ENCODE measurements around the gene BANP. TPM values are rescaled to one million over a fixed set of nuclear protein-coding genes. Genes with fewer than 3 reads are reported as not detected.

The BANP gene
- total RNA-seq, 1 experiment from 2014 or later, result 34.5 TPM

DNA sequence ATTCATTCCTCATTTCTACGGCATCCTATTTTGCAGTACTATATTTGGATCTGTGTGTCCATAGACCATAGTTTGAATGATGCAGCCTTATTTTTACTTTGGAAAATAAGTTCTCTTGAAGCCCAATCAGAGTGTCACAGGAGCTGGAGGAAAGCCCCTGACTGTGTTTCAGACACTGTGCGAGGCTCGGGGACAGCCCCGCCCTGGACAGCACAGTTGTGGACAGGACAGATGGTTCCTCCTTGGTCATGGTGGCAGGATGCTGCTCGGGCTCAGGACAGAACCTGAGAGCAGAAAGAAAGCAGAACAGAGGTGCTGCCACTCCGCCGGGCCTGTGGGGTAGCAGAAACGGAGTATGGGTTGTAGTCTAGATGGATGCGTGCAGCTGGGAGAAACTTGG lies 22.9 kb downstream of the BANP start:
- no peaks in the 10 kb centered on the region; the same call in 1 of the 2 replicates for H3K27me3 Mint-ChIP-seq (ENCODE audit: low read depth)
- DNase-seq (ENCODE audit: low spot score) (no peak), ATAC-seq (no peak)
- peaks cover 40% of the 10 kb centered on the region for H3K36me3 Mint-ChIP-seq
- TF ChIP-seq JAZF1 (CRISPR knock-in tag; IDR thresholded peaks at IDR 0.05) (no peak), KAT7 (CRISPR knock-in tag; IDR thresholded peaks at IDR 0.05; ENCODE audit: borderline replicate concordance) (no peak), SOX15 (CRISPR knock-in tag; IDR thresholded peaks at IDR 0.05) (no peak), SMAD3 (CRISPR knock-in tag; IDR thresholded peaks at IDR 0.05; ENCODE audit: borderline replicate concordance) (no peak), ZNF263 (CRISPR knock-in tag; IDR thresholded peaks at IDR 0.05; ENCODE audit: low read depth) (no peak), NFE2L1 (CRISPR knock-in tag; IDR thresholded peaks at IDR 0.05) (no peak), NFYB (CRISPR knock-in tag; conservative IDR thresholded peaks at IDR 0.05; ENCODE audit: low read depth) (no peak)
- TF ChIP-seq, protein P1, sequence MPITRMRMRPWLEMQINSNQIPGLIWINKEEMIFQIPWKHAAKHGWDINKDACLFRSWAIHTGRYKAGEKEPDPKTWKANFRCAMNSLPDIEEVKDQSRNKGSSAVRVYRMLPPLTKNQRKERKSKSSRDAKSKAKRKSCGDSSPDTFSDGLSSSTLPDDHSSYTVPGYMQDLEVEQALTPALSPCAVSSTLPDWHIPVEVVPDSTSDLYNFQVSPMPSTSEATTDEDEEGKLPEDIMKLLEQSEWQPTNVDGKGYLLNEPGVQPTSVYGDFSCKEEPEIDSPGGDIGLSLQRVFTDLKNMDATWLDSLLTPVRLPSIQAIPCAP (CRISPR knock-in tag; IDR thresholded peaks at IDR 0.05), result no peak
- TF ChIP-seq, protein P2, sequence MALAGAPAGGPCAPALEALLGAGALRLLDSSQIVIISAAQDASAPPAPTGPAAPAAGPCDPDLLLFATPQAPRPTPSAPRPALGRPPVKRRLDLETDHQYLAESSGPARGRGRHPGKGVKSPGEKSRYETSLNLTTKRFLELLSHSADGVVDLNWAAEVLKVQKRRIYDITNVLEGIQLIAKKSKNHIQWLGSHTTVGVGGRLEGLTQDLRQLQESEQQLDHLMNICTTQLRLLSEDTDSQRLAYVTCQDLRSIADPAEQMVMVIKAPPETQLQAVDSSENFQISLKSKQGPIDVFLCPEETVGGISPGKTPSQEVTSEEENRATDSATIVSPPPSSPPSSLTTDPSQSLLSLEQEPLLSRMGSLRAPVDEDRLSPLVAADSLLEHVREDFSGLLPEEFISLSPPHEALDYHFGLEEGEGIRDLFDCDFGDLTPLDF (CRISPR knock-in tag; IDR thresholded peaks at IDR 0.05), result no peak
- TF ChIP-seq, protein P3, sequence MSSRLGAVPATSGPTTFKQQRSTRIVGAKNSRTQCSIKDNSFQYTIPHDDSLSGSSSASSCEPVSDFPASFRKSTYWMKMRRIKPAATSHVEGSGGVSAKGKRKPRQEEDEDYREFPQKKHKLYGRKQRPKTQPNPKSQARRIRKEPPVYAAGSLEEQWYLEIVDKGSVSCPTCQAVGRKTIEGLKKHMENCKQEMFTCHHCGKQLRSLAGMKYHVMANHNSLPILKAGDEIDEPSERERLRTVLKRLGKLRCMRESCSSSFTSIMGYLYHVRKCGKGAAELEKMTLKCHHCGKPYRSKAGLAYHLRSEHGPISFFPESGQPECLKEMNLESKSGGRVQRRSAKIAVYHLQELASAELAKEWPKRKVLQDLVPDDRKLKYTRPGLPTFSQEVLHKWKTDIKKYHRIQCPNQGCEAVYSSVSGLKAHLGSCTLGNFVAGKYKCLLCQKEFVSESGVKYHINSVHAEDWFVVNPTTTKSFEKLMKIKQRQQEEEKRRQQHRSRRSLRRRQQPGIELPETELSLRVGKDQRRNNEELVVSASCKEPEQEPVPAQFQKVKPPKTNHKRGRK (CRISPR knock-in tag; IDR thresholded peaks at IDR 0.05; ENCODE audit: borderline replicate concordance), result no peak
- TF ChIP-seq, protein P4, sequence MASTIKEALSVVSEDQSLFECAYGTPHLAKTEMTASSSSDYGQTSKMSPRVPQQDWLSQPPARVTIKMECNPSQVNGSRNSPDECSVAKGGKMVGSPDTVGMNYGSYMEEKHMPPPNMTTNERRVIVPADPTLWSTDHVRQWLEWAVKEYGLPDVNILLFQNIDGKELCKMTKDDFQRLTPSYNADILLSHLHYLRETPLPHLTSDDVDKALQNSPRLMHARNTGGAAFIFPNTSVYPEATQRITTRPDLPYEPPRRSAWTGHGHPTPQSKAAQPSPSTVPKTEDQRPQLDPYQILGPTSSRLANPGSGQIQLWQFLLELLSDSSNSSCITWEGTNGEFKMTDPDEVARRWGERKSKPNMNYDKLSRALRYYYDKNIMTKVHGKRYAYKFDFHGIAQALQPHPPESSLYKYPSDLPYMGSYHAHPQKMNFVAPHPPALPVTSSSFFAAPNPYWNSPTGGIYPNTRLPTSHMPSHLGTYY (CRISPR knock-in tag; IDR thresholded peaks at IDR 0.05), result no peak
- TF ChIP-seq, protein P5, sequence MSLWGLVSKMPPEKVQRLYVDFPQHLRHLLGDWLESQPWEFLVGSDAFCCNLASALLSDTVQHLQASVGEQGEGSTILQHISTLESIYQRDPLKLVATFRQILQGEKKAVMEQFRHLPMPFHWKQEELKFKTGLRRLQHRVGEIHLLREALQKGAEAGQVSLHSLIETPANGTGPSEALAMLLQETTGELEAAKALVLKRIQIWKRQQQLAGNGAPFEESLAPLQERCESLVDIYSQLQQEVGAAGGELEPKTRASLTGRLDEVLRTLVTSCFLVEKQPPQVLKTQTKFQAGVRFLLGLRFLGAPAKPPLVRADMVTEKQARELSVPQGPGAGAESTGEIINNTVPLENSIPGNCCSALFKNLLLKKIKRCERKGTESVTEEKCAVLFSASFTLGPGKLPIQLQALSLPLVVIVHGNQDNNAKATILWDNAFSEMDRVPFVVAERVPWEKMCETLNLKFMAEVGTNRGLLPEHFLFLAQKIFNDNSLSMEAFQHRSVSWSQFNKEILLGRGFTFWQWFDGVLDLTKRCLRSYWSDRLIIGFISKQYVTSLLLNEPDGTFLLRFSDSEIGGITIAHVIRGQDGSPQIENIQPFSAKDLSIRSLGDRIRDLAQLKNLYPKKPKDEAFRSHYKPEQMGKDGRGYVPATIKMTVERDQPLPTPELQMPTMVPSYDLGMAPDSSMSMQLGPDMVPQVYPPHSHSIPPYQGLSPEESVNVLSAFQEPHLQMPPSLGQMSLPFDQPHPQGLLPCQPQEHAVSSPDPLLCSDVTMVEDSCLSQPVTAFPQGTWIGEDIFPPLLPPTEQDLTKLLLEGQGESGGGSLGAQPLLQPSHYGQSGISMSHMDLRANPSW (CRISPR knock-in tag; conservative IDR thresholded peaks at IDR 0.05; ENCODE audit: low read depth), result no peak
- H3K27ac Mint-ChIP-seq, result peak overlapping the region; percentile 73
- H3K9me3 Mint-ChIP-seq, result peaks cover 26% of the 10 kb centered on the region
- no peak overlapping the region for H3K4me3 Mint-ChIP-seq
- ChIA-PET POLR2A (no interaction called here), CTCF (no interaction called here)
- no peaks in the 10 kb centered on the region for H3K4me1 Mint-ChIP-seq

DNA sequence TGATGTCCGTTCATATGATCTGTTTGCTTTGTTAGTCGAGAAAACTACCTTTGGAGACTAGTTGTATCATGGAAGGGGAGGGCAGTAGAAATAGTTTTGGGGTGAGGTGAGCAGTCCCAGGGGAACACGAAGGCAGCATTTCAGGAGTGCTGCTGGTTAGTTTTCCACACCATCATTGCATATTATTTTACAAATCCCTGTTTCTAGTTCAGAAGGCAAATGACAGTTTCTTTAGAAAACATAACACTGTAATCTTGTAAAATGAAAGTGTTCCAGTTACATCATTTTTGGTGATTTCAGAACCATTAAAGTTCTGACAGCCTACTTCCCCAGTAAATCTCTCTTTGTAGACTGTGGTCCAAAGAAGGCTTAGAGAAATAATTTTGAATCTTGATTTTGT lies 25.4 kb downstream of the BANP start:
- Mint-ChIP-seq H3K36me3 (peaks cover 26% of the 10 kb centered on the region), H3K27me3 (ENCODE audit: low read depth) (no peaks in the 10 kb centered on the region; the same call in 1 of the 2 replicates), H3K27ac (0 out of 2 replicates have a peak overlapping the region, but pooled peaks have one; percentile 60), H3K4me3 (no peak overlapping the region), H3K9me3 (peaks cover 13% of the 10 kb centered on the region), H3K4me1 (no peaks in the 10 kb centered on the region)
- ATAC-seq (no peak), DNase-seq (ENCODE audit: low spot score) (no peak)
- CTCF ChIA-PET, result no interaction called here
- POLR2A ChIA-PET, result no interaction called here
- no peak for TF ChIP-seq HMGA2 (CRISPR knock-in tag; IDR thresholded peaks at IDR 0.05)
- TF ChIP-seq GABPB1 (CRISPR knock-in tag; IDR thresholded peaks at IDR 0.05), result no peak
- TF ChIP-seq, protein P2 (CRISPR knock-in tag; IDR thresholded peaks at IDR 0.05), result no peak
- no peak for TF ChIP-seq ZNF263 (CRISPR knock-in tag; IDR thresholded peaks at IDR 0.05; ENCODE audit: low read depth)
- TF ChIP-seq ZNF121 (CRISPR knock-in tag; IDR thresholded peaks at IDR 0.05), result no peak
- no peak for TF ChIP-seq JUN (CRISPR knock-in tag; IDR thresholded peaks at IDR 0.05)
- TF ChIP-seq GTF2I (CRISPR knock-in tag; conservative IDR thresholded peaks at IDR 0.05), result no peak
- TF ChIP-seq, protein P6, sequence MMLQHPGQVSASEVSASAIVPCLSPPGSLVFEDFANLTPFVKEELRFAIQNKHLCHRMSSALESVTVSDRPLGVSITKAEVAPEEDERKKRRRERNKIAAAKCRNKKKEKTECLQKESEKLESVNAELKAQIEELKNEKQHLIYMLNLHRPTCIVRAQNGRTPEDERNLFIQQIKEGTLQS (CRISPR knock-in tag; conservative IDR thresholded peaks at IDR 0.05), result no peak
- no peak for TF ChIP-seq NR3C1 (CRISPR knock-in tag; conservative IDR thresholded peaks at IDR 0.05; ENCODE audit: low read depth)
- TF ChIP-seq IRF2 (CRISPR knock-in tag; IDR thresholded peaks at IDR 0.05; ENCODE audit: borderline replicate concordance, low read depth), result no peak
- no peak for TF ChIP-seq FOXP1 (CRISPR knock-in tag; IDR thresholded peaks at IDR 0.05; ENCODE audit: borderline replicate concordance)
- TF ChIP-seq ZNF416 (CRISPR knock-in tag; IDR thresholded peaks at IDR 0.05), result no peak
- no peak for TF ChIP-seq NR1H2 (CRISPR knock-in tag; IDR thresholded peaks at IDR 0.05)
- no peak for TF ChIP-seq TCF7 (CRISPR knock-in tag; IDR thresholded peaks at IDR 0.05; ENCODE audit: low read depth)
- TF ChIP-seq, protein P7, sequence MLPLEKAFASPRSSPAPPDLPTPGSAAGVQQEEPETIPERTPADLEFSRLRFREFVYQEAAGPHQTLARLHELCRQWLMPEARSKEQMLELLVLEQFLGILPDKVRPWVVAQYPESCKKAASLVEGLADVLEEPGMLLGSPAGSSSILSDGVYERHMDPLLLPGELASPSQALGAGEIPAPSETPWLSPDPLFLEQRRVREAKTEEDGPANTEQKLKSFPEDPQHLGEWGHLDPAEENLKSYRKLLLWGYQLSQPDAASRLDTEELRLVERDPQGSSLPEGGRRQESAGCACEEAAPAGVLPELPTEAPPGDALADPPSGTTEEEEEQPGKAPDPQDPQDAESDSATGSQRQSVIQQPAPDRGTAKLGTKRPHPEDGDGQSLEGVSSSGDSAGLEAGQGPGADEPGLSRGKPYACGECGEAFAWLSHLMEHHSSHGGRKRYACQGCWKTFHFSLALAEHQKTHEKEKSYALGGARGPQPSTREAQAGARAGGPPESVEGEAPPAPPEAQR (CRISPR knock-in tag; IDR thresholded peaks at IDR 0.05), result no peak

Data from WTC11 (cell line).